Astrocyte of the cerebellum (primary cell): ENCODE data around the gene ITLN2.
"Not testable (repeated sequence)": the region's sequence is repeated elsewhere in the genome, so short reads cannot be mapped to it uniquely, and the experiment has no call there.

ENCODE experiments used
- DNase-seq: peaks from one replicate; pipeline ENCODE4 v3.0.0-alpha.2; 2011; ENCODE audit warnings: low read depth
- H3K4me3 ChIP-seq: 2 replicates; pipeline ENCODE4 v1.5.1; 2011; ENCODE audit warnings: mild to moderate bottlenecking, low read depth, low read length, moderate library complexity
- in situ Hi-C: cut with HindIII; loops from 2 replicates; pipeline ENCODE4 v1.10.0; 2017; ENCODE audit warnings: low sequenced_read_pairs
- TF ChIP-seq, protein P1 (sequence below): IDR thresholded peaks from 2 replicates; pipeline ENCODE4 v1.5.1; 2012; ENCODE audit warnings: low read length, low read depth, moderate library complexity, mild to moderate bottlenecking; ENCODE audit errors: missing control alignments

ITLN2 gene

DNA sequence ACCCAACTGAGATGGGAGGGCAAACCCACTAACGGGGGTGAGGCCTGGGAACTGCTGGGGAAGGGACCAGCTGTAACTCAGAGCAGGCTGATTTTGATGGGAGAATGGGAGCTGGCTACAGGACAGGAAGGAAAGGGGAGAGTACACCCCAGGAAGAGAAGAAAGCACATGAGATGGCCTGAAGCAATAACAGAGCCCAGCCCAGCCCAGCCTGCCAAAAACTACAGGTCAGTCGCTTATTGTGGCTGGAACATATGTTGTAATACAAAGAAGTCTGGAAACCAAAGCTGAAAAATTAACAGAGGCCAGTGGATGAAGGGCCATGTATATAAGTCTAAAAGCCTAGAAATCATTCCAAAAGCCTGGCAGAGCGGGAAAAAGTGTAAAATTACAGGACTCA lies 1.6 kb downstream of the ITLN2 start:
- in situ Hi-C loops, result no loop called here

DNA sequence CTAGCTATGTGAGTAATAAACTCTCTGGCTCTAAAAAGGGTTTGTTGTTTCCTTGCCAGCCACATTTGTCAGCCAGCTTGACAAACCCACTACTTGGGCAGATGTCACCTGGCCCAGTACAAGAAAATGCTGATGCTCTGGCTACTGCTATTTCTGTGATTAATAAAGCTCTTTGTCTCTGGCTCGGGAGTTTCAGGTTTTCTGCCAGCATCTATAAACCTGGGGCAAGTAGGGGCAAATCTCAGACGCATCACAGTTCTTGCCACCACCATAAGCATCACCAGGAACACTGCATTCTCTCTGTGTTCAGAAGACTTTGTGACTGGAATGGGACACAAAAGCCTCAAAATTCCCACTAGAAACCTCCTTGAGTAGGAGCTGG lies 2.5 kb downstream of the ITLN2 start:
- in situ Hi-C loops, result no loop called here
- no peak overlapping the region for H3K4me3 ChIP-seq
- DNase-seq, result no peak
- TF ChIP-seq, protein P1, sequence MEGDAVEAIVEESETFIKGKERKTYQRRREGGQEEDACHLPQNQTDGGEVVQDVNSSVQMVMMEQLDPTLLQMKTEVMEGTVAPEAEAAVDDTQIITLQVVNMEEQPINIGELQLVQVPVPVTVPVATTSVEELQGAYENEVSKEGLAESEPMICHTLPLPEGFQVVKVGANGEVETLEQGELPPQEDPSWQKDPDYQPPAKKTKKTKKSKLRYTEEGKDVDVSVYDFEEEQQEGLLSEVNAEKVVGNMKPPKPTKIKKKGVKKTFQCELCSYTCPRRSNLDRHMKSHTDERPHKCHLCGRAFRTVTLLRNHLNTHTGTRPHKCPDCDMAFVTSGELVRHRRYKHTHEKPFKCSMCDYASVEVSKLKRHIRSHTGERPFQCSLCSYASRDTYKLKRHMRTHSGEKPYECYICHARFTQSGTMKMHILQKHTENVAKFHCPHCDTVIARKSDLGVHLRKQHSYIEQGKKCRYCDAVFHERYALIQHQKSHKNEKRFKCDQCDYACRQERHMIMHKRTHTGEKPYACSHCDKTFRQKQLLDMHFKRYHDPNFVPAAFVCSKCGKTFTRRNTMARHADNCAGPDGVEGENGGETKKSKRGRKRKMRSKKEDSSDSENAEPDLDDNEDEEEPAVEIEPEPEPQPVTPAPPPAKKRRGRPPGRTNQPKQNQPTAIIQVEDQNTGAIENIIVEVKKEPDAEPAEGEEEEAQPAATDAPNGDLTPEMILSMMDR, result no peak

More for the DNA sequence above, 1.6 kb downstream of the ITLN2 start:
- H3K4me3 ChIP-seq, result no peak overlapping the region
- TF ChIP-seq, protein P1, result no peak
- no peak for DNase-seq

DNA sequence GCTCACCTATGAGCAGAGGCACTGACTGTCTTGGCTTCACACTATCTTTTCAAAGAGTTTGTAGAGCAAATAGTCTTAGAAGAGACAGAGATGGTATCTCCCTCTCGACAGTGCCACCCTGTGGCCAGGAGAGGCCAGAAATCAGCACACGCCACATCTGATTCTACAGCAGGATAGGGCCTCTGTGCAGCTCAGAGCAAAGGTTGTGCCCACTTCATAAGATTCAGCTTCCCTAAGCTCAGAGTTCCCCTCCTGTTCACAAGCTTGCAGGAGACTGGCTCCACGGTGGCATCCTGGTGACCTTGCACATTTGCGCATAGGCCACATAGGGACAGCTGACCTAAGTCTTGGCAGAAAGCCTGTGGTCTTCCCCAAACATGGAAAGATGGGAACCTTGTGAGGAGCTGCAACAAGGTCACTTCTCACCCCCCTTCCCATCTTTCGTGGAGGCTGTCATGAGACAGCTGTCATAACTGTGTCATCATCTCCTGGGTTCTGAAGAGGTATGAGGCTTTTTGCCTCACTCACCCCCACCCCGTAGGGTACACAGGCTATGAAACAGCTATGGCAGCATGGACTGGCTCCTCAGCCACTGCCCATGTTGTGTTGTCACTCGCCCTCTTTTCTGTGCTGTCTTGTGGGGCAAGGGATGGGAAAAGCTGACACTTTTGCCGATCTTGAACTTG lies 3.0 kb downstream of the ITLN2 start:
- in situ Hi-C loops, result no loop called here
- DNase-seq, result no peak
- no peak overlapping the region for H3K4me3 ChIP-seq
- TF ChIP-seq, protein P1, result peak; percentile 63

DNA sequence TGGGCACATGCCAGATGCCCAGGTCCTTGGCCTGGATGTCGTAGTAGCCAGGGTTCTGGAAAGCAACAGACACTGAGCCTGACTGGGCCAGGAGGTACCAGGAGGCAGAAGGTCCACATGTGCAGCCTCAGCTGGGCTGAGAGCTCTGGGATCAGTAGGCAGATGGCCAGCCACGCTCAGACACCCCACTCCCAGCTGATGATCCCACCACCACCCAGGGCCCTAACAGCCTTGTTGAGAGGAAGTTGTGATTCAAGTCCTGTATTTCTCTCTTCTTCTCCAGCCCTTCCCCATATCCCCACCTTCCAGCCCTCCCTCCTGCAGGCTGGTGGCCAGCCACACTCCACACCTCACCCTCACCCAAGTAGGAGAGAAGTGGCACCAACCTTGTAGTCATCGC lies 4.0 kb downstream of the ITLN2 start:
- in situ Hi-C loops, result no loop called here
- TF ChIP-seq, protein P1, result no peak
- no peak overlapping the region for H3K4me3 ChIP-seq
- DNase-seq, result no peak

DNA sequence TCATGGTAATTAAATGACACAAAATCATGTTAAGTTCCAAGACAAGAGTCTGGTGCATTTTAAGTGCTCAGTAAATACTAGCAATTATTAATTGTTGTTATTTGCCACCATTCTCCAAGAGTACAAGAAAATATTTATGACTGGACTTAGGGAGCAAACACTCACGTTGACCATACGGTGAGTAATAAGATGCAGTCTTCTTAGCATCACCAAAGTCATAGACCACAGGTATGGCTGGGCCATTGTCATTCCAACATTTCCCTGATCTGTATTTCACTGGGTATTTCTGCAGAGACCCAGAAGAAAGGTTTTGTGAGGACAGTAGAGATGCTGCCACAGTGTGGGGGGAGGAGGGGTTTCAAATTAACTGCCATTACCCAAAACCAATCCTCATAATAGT lies 4.7 kb downstream of the ITLN2 start:
- TF ChIP-seq, protein P1, result no peak
- no peak overlapping the region for H3K4me3 ChIP-seq
- DNase-seq, result no peak
- in situ Hi-C loops, result no loop called here

DNA sequence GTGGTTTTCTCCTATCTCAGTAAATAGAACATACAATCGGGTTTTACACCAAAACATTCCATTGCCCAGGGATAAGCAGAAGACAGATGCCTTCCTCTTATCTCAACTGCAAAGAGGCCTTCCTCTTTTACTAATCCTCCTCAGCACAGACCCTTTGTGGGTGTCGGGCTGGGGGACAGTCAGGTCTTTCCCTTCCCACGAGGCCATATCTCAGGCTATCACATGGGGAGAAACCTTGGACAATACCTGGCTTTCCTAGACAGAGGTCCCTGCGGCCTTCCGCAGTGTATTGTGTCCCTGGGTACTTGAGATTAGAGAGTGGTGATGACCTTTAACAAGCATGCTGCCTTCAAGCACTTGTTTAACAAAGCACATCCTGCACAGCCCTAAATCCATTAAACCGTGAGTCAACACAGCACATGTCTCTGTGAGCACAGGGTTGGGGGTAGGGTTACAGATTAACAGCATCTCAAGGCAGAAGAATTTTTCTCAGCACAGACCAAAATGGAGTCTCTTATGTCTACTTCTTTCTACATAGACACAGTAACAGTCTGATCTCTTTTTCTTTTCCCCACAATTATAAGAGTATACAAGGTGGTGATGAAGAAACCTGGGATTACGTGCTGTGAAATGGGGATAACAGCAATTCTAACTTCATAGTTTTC lies 5.3 kb downstream of the ITLN2 start:
- H3K4me3 ChIP-seq, DNase-seq, in situ Hi-C loops: not testable (repeated sequence)

DNA sequence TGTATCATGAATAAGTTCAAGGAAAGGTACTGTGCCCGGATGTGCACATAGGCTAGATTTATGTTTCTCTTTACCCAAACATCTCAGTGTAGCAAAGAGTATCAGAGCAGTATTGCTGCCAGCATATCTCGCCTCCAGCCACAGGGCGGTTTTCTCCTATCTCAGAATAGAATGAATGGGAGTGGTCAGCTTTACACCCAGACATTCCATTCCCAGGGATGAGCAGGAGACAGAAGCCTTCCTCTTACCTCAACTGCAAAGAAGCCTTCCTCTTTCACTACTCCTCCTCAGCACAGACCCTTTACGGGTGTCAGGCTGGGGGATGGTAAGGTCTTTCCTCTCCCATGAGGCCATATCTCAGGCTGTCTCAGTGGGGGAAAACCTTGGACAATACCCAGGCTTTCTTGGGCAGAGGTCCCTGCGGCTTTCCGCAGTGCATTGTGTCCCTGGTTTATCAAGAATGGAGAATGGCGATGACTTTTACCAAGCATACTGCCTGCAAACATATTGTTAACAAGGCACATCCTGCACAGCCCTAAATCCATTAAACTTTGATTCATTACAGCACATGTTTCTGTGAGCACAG lies 7.3 kb downstream of the ITLN2 start:
- DNase-seq, in situ Hi-C loops, H3K4me3 ChIP-seq: not testable (repeated sequence)

DNA sequence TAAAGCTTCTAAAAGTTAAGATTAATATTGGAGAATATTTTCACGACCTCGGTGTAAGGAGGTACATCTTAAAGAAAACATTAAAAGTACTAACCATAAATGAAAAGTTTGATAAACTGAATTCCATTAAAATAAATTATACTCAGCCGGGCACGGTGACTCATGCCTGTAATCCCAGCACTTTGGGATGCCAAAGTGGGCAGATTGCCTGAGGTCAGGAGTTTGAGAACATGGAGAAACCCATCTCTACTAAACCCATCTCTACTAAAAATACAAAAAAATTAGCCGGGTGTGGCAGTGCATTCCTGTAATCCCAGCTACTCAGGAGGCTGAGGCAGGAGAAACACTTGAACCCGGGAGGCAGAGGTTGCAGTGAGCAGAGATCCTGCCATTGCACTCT lies 8.7 kb downstream of the ITLN2 start:
- DNase-seq, in situ Hi-C loops, H3K4me3 ChIP-seq: not testable (repeated sequence)
